Common myeloid progenitor, CD34-positive (primary cell): ENCODE results near the gene ALS2CL. TPM values are rescaled to one million over a fixed set of nuclear protein-coding genes. Genes with fewer than 3 reads are reported as not detected.
"Not testable (repeated sequence)": the region's sequence is repeated elsewhere in the genome, so short reads cannot be mapped to it uniquely, and the experiment has no call there.

Source experiments
- CTCF ChIA-PET: fragments of 350-600 bp; sonication (Branson Sonifier 250); formaldehyde crosslinking; loops from one replicate; lab custom pipeline; 2021; ENCODE audit warnings: antibody characterized with exemption; lab: Charles Lee
- POLR2A ChIA-PET: fragments of 350-600 bp; sonication (Branson Sonifier 250); formaldehyde crosslinking; loops from one replicate; lab custom pipeline; 2021; ENCODE audit warnings: antibody characterized with exemption; lab: Charles Lee
- DNase-seq, 3 donors: peaks; one replicate each; pipeline versions ENCODE4 v3.0.0 to v3.0.0-alpha.2; 2013
- H3K27ac ChIP-seq, 2 experiments: 1 replicate in 1 of 2; 2 replicates in 1 of 2; pipeline ENCODE4 v1.7.0; 2013; ENCODE audit warnings: inconsistent platforms in 2 of 2, low read length in 2 of 2, mild to moderate bottlenecking in 2 of 2, low read depth in 1 of 2, moderate library complexity in 1 of 2; ENCODE audit not compliant: severe bottlenecking in 2 of 2, insufficient read depth in 1 of 2, poor library complexity in 1 of 2
- H3K27me3 ChIP-seq, 5 experiments: replicated peaks in 2 of 5; 1 replicate in 3 of 5; 2 replicates in 2 of 5; pipeline versions ENCODE4 v1.6.1 to v1.7.0; 2013; ENCODE audit warnings: low read length in 4 of 5, mild to moderate bottlenecking in 2 of 5, moderate library complexity in 2 of 5, inconsistent platforms in 1 of 5; ENCODE audit not compliant: insufficient read depth in 5 of 5, control insufficient read depth in 4 of 5
- H3K36me3 ChIP-seq, 4 experiments: 1 replicate in 2 of 4; 2 replicates in 2 of 4; pipeline versions ENCODE4 v1.6.1 to v1.7.0; 2013; ENCODE audit warnings: low read length in 3 of 4, control low read depth in 1 of 4, mild to moderate bottlenecking in 1 of 4; ENCODE audit not compliant: control insufficient read depth in 4 of 4, insufficient read depth in 4 of 4
- H3K4me1 ChIP-seq, 4 experiments: 1 replicate in 3 of 4; 2 replicates in 1 of 4; pipeline versions ENCODE4 v1.6.1 to v1.7.1; 2013; ENCODE audit warnings: low read length in 3 of 4, mild to moderate bottlenecking in 3 of 4, control low read depth in 1 of 4, inconsistent platforms in 1 of 4, moderate library complexity in 1 of 4; ENCODE audit not compliant: control insufficient read depth in 4 of 4, insufficient read depth in 4 of 4; ENCODE audit errors: control extremely low read depth in 1 of 4
- H3K4me3 ChIP-seq, 7 experiments: 1 replicate in 4 of 7; 2 replicates in 3 of 7; pipeline versions ENCODE4 v1.5.1 to v1.7.0; 2013; ENCODE audit warnings: mild to moderate bottlenecking in 7 of 7, low read length in 6 of 7, moderate library complexity in 6 of 7, inconsistent platforms in 2 of 7, low read depth in 2 of 7, control low read depth in 1 of 7; ENCODE audit not compliant: insufficient read depth in 4 of 7, control insufficient read depth in 1 of 7; ENCODE audit errors: extremely low read depth in 1 of 7
- H3K9me3 ChIP-seq, 5 experiments: 1 replicate in 4 of 5; 2 replicates in 1 of 5; pipeline versions ENCODE4 v1.6.1 to v1.7.1; 2013; ENCODE audit warnings: low read length in 4 of 5, mild to moderate bottlenecking in 2 of 5, inconsistent platforms in 1 of 5, low read depth in 1 of 5, moderate library complexity in 1 of 5; ENCODE audit not compliant: control insufficient read depth in 4 of 5, insufficient read depth in 2 of 5; ENCODE audit errors: control extremely low read depth in 1 of 5
- WGBS: methylation state at CpG from one replicate; pipeline ENCODE4 v1.1.5; 2013; ENCODE audit not compliant: insufficient coverage; 5-methylcytosine and 5-hydroxymethylcytosine counted together
- polyA plus RNA-seq: library from polyadenylated mRNA; unstranded; fragments of 120-200 nt; gene quantifications from one replicate; pipeline ENCODE4 v1.2.1, GENCODE V29; 2013

The ALS2CL gene
- 2.7 TPM for polyA plus RNA-seq

- H3K9me3 ChIP-seq, result no peaks in the 10 kb centered on the region
- CTCF ChIA-PET, result interaction anchor here (0.7 kb wide), 1 partner anchor 121 kb away, joined by 3 read pairs; no protein-coding TSS in a partner anchor
- peak within 1 kb of the TSS; percentile 40 to 82 (median 64) for H3K4me3 ChIP-seq
- H3K27ac ChIP-seq, result no peak within 1 kb of the TSS
- H3K4me1 ChIP-seq, result peaks cover 2 to 58% (median 50%) of the 10 kb centered on the region in 4 experiments
- WGBS, result under 1% methylated on average over 53 of the region's 71 CpGs
- peak; percentile 25 to 69 (median 48) for DNase-seq
- H3K36me3 ChIP-seq, result no peaks in the 10 kb centered on the region
- H3K27me3 ChIP-seq, result no peaks in the 10 kb centered on the region
- POLR2A ChIA-PET, result interaction anchor here (0.6 kb wide), 1 partner anchor 672 kb away, joined by 3 read pairs; no protein-coding TSS in a partner anchor
Observed at GRCh38 chr3:46693038-46693891, at the start of gene ALS2CL. Gene ALS2CL (minus strand): TSS chr3:46693679. CDS start chr3:46689440, 4,239 bp downstream.

- Histone ChIP-seq H3K27me3 (no peaks in the 10 kb centered on the region), H3K36me3 (no peaks in the 10 kb centered on the region), H3K27ac (no peak overlapping the region), H3K4me1 (no peaks in the 10 kb centered on the region), H3K9me3 (peaks cover 0 to 3% (median 0%) of the 10 kb centered on the region in 5 experiments), H3K4me3 (no peak overlapping the region)
- DNase-seq, result no peak
- POLR2A ChIA-PET, result no interaction called here
- 62% methylated on average over 10 of the region's 12 CpGs for WGBS
- CTCF ChIA-PET, result no interaction called here
Observed at GRCh38 chr3:46742992-46743585, 49.6 kb upstream of the ALS2CL start.

- CTCF ChIA-PET, POLR2A ChIA-PET: not testable (repeated sequence)
- no CpG with 5 or more reads among the region's 3 CpGs for WGBS
Observed at GRCh38 chr3:46739565-46739964, 46.1 kb upstream of the ALS2CL start.

GRCh38 chr3:46737329-46737731 is 43.9 kb upstream of the ALS2CL start:
- CTCF ChIA-PET, result interaction anchor here (1.2 to 1.7 kb wide), 2 partner anchors 11 to 22 kb away, joined by 4 read pairs; no protein-coding TSS in a partner anchor
- peaks cover 0 to 3% (median 0%) of the 10 kb centered on the region in 5 experiments for H3K9me3 ChIP-seq
- H3K27ac ChIP-seq, result no peak overlapping the region
- H3K4me1 ChIP-seq, result no peaks in the 10 kb centered on the region
- POLR2A ChIA-PET, result no interaction called here
- H3K4me3 ChIP-seq, result no peak overlapping the region
- no peaks in the 10 kb centered on the region for H3K27me3 ChIP-seq
- DNase-seq, result no peak
- H3K36me3 ChIP-seq, result no peaks in the 10 kb centered on the region
- WGBS, result 96% methylated on average over 4 of the region's 4 CpGs

More at GRCh38 chr3:46739565-46739964, 46.1 kb upstream of the ALS2CL start:
- H3K4me3 ChIP-seq, H3K4me1 ChIP-seq, H3K36me3 ChIP-seq, H3K27me3 ChIP-seq, DNase-seq, H3K9me3 ChIP-seq, H3K27ac ChIP-seq: not testable (repeated sequence)

GRCh38 chr3:46736006-46736872 is 42.8 kb upstream of the ALS2CL start:
- Histone ChIP-seq H3K27ac (no peak overlapping the region), H3K4me3 (no peak overlapping the region), H3K36me3 (no peaks in the 10 kb centered on the region), H3K9me3 (peaks cover 0 to 3% (median 0%) of the 10 kb centered on the region in 5 experiments), H3K27me3 (no peaks in the 10 kb centered on the region), H3K4me1 (no peaks in the 10 kb centered on the region)
- 99% methylated on average over 18 of the region's 20 CpGs for WGBS
- ChIA-PET POLR2A (no interaction called here), CTCF (interaction anchor here (1.2 kb wide), 1 partner anchor 10 kb away, joined by 4 read pairs; no protein-coding TSS in a partner anchor)
- DNase-seq, result no peak

- H3K9me3 ChIP-seq, result peaks cover 0 to 3% (median 0%) of the 10 kb centered on the region in 5 experiments
- CTCF ChIA-PET, result no interaction called here
- H3K36me3 ChIP-seq, result no peaks in the 10 kb centered on the region
- POLR2A ChIA-PET, result no interaction called here
- no peaks in the 10 kb centered on the region for H3K4me1 ChIP-seq
- DNase-seq, result no peak
- H3K27me3 ChIP-seq, result no peaks in the 10 kb centered on the region
- H3K4me3 ChIP-seq, result no peak overlapping the region
- 94% methylated on average over 3 of the region's 4 CpGs for WGBS
- H3K27ac ChIP-seq, result no peak overlapping the region
Observed at GRCh38 chr3:46734773-46735172, 41.3 kb upstream of the ALS2CL start.
